Left ventricle myocardium inferior (tissue), 1 donor: Measurements from ENCODE around the gene LRIT1. TPM values are rescaled to one million over a fixed set of nuclear protein-coding genes. Genes with fewer than 3 reads are reported as not detected.

Experiments used
- DNase-seq: peaks from one replicate; pipeline ENCODE4 v3.0.0-alpha.2; 2020
- H3K27ac ChIP-seq: fragments of 200-600 bp; replicated peaks from 2 replicates; pipeline ENCODE4 v1.8.0; 2021
- H3K27me3 ChIP-seq: fragments of 200-600 bp; 2 replicates; pipeline ENCODE4 v1.8.0; 2021; ENCODE audit warnings: low read depth
- H3K36me3 ChIP-seq: fragments of 200-600 bp; 2 replicates; pipeline ENCODE4 v1.8.0; 2021
- H3K4me1 ChIP-seq: fragments of 200-600 bp; 2 replicates; pipeline ENCODE4 v1.8.0; 2021
- H3K4me3 ChIP-seq: fragments of 200-600 bp; 2 replicates; pipeline ENCODE4 v1.8.0; 2021; ENCODE audit warnings: mild to moderate bottlenecking, moderate library complexity
- H3K9me3 ChIP-seq: fragments of 200-600 bp; replicated peaks from 2 replicates; pipeline ENCODE4 v1.8.0; 2021
- CTCF ChIP-seq: fragments of 200-600 bp; IDR thresholded peaks from 2 replicates; pipeline ENCODE4 v1.8.0; 2021; ENCODE audit warnings: antibody characterized with exemption, mild to moderate bottlenecking, borderline replicate concordance
- intact Hi-C: fragments of 100-400 bp; cut with micrococcal nuclease; formaldehyde crosslinking; loops from one replicate; pipeline ENCODE4 v1.11.0; 2022
- total RNA-seq: library from RNA; stranded (reverse); fragmentation: NEBNext Ultra II Directional; extraction: Animal tissue kit (Norgen Biotek cat#: 25700); gene quantifications from one replicate; pipeline ENCODE4 v1.2.1, GENCODE V29; 2021
- donor health status: DM: no; HTN: yes; CAD: no; lungs with severe emphysema.

The LRIT1 gene
- total RNA-seq, 1 donor from 2014 or later, result not detected

- H3K27ac ChIP-seq, result no peak overlapping the region
- H3K9me3 ChIP-seq, result no peaks in the 10 kb centered on the region
- peaks cover 20% of the 10 kb centered on the region for H3K4me1 ChIP-seq
- H3K4me3 ChIP-seq, result no peak overlapping the region
- H3K27me3 ChIP-seq, result peaks cover 79% of the 10 kb centered on the region
- DNase-seq, result no peak
- intact Hi-C loops, result no loop called here
- H3K36me3 ChIP-seq, result no peaks in the 10 kb centered on the region
- no peak for TF ChIP-seq CTCF
Observed at GRCh38 chr10:84190621-84191020, 50.7 kb downstream of the LRIT1 start.

- no peak overlapping the region for H3K4me3 ChIP-seq
- H3K36me3 ChIP-seq, result no peaks in the 10 kb centered on the region
- intact Hi-C loops, result no loop called here
- no peaks in the 10 kb centered on the region for H3K9me3 ChIP-seq
- no peak for TF ChIP-seq CTCF
- H3K27me3 ChIP-seq, result peaks cover 77% of the 10 kb centered on the region
- no peak overlapping the region for H3K27ac ChIP-seq
- peaks cover 2% of the 10 kb centered on the region for H3K4me1 ChIP-seq
- DNase-seq, result no peak
Observed at GRCh38 chr10:84188815-84189214, 52.5 kb downstream of the LRIT1 start.

- Histone ChIP-seq H3K36me3 (no peaks in the 10 kb centered on the region), H3K27ac (no peak overlapping the region), H3K9me3 (no peaks in the 10 kb centered on the region), H3K4me3 (no peak overlapping the region), H3K27me3 (peaks cover 55% of the 10 kb centered on the region), H3K4me1 (no peaks in the 10 kb centered on the region)
- intact Hi-C loops, result no loop called here
- no peak for DNase-seq
- no peak for TF ChIP-seq CTCF
Observed at GRCh38 chr10:84185526-84186175, 55.7 kb downstream of the LRIT1 start.

GRCh38 chr10:84184517-84184916, 56.8 kb downstream of the LRIT1 start:
- Histone ChIP-seq H3K4me1 (no peaks in the 10 kb centered on the region), H3K4me3 (no peak overlapping the region), H3K27ac (no peak overlapping the region), H3K9me3 (no peaks in the 10 kb centered on the region), H3K36me3 (no peaks in the 10 kb centered on the region), H3K27me3 (peaks cover 44% of the 10 kb centered on the region)
- TF ChIP-seq CTCF, result no peak
- intact Hi-C loops, result no loop called here
- no peak for DNase-seq

GRCh38 chr10:84181631-84182030, 59.7 kb downstream of the LRIT1 start:
- intact Hi-C loops, result no loop called here
- no peak for TF ChIP-seq CTCF

More at GRCh38 chr10:84181631-84182030, 59.7 kb downstream of the LRIT1 start:
- Histone ChIP-seq H3K27ac (no peak overlapping the region), H3K27me3 (peaks cover 32% of the 10 kb centered on the region), H3K36me3 (no peaks in the 10 kb centered on the region), H3K9me3 (no peaks in the 10 kb centered on the region), H3K4me1 (no peaks in the 10 kb centered on the region), H3K4me3 (no peak overlapping the region)
- no peak for DNase-seq

Other genes with a start within 250 kb of the LRIT1 start
- gene GHITM, start 102.0 kb downstream of the LRIT1 start, total RNA-seq, result 468 TPM
- not detected for gene GPR15LG, start 67.7 kb downstream of the LRIT1 start, total RNA-seq
- gene CDHR1, start 47.0 kb downstream of the LRIT1 start, total RNA-seq, result 0.41 TPM
- gene LRIT2, start 16.0 kb downstream of the LRIT1 start, total RNA-seq, result not detected
- 0.19 TPM for gene RGR, start 3.5 kb upstream of the LRIT1 start, total RNA-seq
- 175 TPM for gene CCSER2, start 87.0 kb upstream of the LRIT1 start, total RNA-seq